ENCODE measurements around the gene BANK1.

The BANK1 gene

GRCh38 chr4:101813604-101814003 lies 23.1 kb downstream of the BANK1 start:
- no peak for DNase-seq (ENCODE audit: low spot score)

DNA sequence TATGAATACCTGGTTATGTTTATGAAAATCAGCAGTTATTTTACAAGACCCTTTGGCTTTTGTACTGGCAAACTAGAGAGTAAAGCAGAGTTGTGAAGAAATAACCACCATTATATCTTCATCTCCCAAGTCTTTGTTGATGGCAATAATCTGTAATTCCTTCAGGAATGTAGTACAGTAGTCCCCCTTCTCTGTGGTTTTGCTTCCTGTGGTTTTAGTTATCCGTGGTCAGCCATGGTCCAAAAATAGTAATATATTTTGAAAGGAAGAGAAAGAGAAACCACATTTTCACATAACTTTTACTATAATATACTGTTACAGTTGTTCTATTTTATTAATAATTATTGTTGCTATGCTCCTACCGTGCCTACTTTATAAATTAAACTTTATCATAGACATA lies 27.8 kb downstream of the BANK1 start:
- DNase-seq (ENCODE audit: low spot score) = no peak

DNA sequence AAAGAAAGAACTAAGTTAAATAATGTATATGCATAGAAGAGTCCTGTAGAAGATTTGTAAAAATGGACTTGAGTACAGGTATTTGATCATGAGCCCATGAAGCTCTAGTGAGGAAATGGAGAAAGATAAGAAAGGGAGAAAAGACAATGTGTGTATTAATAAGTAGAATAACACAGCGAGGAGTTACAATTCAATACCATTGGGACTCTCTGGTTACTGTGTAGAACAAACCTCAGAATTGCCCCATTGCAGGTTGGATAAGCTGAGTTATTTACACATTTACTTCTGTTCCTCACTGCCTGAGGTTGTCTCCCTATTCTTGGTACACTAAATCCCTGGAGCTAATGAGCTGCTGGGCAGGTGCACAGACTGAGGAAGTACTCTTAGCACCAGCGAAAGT lies 33.3 kb downstream of the BANK1 start:
- DNase-seq (ENCODE audit: low spot score) = no peak

DNA sequence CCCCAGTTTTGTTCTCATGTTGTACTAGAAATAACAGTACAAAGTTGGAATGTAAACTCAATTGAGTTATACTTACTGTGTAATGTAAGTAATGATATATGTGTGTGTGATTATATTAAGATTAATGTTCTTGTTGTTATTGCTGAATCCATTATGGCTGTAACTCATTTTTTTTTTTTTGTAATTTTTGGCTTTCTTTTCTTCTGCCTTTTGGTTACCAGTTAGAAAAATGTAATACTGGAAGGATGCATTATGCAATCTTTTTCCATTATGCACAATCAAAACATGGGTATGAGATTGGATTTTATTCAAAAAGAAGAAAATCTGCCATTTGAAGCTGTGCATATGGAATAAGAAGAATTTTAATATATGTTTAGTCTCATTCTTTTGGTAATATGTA lies 34.0 kb downstream of the BANK1 start:
- DNase-seq (ENCODE audit: low spot score) = no peak

DNA sequence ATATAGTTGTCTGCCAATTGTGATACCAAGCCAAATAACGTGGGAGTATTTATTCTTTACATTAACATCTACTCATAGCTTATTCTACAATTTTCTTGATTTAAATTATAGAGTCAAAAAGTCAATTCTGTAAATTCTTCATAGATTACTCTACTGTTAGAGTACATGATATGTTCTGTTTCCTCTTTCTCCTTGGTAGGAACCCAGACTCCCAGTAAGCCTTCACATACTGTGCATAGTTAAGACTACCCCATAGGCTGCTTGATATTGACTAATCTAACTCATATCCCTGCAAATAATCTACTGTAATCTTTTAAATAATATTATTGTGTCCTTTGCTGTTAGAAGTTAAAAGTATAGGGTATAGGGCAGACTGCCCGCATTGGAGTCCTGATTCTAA lies 35.4 kb downstream of the BANK1 start:
- no peak for DNase-seq (ENCODE audit: low spot score)

GRCh38 chr4:101831816-101832215 lies 41.3 kb downstream of the BANK1 start:
- DNase-seq (ENCODE audit: low spot score) = no peak

GRCh38 chr4:101833480-101833879 lies 43.0 kb downstream of the BANK1 start:
- no peak for DNase-seq (ENCODE audit: low spot score)

DNA sequence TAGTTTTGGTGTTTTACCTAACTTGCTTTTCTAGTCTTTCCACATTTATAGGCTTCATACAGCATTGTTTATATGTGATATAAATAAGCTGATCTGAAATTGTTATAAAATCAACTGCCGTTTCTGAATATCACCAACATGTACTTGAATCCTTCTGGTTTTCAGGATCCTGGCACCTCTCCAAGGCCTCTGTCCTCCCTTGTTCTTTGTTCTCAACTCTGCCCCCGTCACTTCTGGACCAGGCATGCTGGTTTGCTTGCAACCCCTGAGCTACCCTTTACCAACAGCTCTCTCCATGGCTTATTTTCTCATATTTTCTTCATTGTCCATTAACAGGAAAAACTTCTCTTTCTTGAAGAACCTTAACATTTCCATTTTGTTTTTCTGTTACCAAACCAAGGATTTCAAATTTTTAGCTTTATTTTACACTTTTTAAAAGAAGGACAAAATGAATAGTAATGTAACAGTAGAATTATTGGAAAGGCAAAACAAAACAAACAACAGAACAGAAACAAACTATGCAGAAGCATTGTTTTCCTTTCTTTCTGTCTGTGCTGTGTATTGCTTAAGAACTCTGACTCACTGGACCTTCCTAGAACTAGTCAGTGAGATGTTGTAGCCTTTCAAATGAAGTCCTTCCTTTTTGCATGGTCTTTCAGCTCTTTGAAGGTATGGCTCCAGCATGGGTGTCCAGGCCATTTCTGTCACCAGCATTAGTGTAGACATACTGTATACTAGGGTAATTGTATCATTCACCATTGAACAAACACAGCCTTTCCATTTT lies 44.8 kb downstream of the BANK1 start:
- DNase-seq (ENCODE audit: low spot score) = no peak

DNA sequence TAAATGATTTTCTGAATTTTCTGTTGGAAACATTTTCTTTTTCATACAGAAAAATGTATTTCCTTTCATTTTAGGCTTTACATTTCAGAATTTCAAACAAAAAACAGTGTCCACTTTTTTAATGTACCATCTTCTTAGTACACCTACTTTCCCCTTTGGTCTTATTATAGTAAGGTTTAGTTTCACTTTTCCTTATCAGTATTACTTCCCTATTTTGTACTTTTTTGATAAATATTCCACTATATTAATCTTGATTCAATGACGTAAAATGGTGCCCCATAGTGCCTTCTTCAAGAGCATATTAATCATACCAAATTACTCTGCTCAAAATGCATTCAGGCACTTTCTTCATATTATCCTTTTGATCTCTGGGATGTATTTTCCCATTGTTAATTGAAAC lies 52.5 kb downstream of the BANK1 start:
- no peak for DNase-seq (ENCODE audit: low spot score)

DNA sequence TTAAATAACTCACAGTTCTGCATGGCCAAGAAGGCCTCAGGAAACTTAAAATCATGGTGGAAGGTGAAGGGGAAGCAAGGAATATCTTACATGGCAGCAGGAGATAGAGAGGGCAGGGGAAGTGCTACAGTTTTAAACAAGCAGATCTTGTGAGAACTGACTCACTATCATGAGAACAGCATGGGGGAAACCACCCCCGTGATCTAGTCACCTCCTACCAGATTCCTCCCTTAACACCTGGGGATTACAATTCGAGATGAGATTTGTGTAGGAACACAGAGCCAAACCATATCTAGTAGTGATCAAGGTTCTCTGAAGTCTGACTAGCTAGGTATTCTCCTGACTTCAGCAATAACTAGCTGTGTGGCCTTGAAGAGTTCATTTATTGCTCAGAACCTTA lies 56.0 kb downstream of the BANK1 start:
- no peak for DNase-seq (ENCODE audit: low spot score)

DNA sequence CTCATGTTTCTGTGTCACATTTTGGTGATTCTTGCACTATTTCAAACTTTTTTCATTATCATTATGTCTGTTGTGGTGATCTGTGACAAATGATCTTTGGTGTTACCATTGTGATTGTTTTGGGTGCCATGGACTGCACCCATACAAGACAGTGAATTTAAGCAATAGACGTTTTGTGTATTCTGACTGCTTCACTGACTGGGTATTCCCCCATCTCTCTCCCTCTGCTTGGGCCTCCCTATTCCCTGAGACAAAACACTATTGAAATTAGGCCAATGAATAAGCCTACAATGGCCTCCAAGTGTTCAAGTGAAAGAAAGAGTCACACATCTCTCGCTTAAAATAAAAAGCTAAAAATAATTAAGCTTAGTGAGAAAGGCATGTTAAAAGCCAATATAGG lies 60.2 kb downstream of the BANK1 start:
- no peak for DNase-seq (ENCODE audit: low spot score)

- no peak for DNase-seq (ENCODE audit: low spot score)
These were observed 61.1 kb downstream of the BANK1 start for GRCh38 chr4:101851672-101852071.

- no peak for DNase-seq (ENCODE audit: low spot score)
These were observed 62.5 kb downstream of the BANK1 start for GRCh38 chr4:101853028-101853427.

- DNase-seq (ENCODE audit: low spot score) = no peak
These were observed 63.2 kb downstream of the BANK1 start for GRCh38 chr4:101853691-101854090.

DNA sequence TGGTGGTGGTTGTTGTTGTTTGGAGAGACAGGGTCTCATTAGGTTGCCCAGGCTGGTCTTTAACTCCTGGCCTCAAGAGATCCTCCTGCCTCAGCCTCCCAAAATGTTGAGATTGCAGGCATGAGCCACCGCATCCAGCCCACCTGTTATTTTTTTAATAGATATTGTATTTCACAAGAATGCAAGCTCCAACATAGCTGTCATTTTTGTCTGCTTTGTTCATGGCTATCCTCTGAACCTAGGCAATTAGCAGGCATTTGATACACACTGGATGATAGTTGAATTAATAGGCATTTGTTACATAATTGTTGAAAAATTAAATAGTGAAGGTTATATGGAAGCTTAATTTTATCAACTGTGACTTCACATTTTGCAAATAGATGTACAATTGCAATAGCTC lies 64.7 kb downstream of the BANK1 start:
- no peak for DNase-seq (ENCODE audit: low spot score)

GRCh38 chr4:101856149-101856548 lies 65.6 kb downstream of the BANK1 start:
- DNase-seq (ENCODE audit: low spot score) = no peak

GRCh38 chr4:101857176-101857575 lies 66.6 kb downstream of the BANK1 start:
- DNase-seq (ENCODE audit: low spot score) = no peak

DNA sequence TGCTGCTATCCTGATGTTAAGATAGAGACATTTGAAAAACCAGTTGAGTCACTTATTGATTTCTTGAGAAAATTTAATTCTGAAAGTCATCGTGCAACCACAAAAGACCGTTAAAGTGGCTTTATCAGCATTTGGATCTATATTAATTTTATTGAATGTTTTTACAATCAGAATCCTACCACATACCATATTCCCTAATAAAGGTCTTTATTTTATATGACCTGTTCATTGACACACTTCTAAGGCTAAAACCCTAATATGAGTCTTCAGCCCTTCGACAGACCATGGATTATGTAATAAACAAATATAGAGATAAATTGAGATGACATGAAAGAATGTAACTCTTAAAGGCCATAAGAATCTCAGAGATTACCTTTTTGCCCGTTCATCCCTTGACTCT lies 68.1 kb downstream of the BANK1 start:
- DNase-seq (ENCODE audit: low spot score) = no peak

GRCh38 chr4:101862595-101862994 lies 72.1 kb downstream of the BANK1 start:
- DNase-seq (ENCODE audit: low spot score) = no peak

GRCh38 chr4:101864660-101865059 lies 74.1 kb downstream of the BANK1 start:
- DNase-seq (ENCODE audit: low spot score) = no peak

DNA sequence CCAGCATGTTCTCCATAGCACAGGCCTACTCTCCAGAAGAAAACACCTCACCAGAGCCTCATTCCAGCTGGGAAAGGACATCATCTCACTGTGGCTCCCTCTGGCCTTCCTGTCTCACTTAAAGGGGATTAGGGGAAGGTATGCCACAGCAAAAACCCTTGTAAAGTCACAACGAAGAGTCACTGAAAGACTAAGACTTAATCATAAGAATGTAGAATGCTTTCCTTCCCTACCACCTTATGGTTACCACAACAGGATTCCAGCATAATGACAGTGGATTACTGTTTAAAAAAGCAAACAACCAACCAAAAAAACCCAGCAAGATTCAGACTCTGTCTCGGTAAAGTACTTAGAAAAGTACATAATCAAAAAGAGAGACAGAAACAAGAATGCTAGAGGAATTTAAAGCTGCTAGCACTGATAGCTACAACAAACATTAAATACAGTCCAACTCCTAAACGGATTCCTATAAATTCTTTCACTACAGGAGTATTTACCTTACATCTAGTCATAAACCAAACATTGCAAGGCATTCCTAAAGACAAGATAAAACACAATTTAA lies 75.1 kb downstream of the BANK1 start:
- DNase-seq (ENCODE audit: low spot score) = no peak

GRCh38 chr4:101870874-101871273 lies 80.3 kb downstream of the BANK1 start:
- no peak for DNase-seq (ENCODE audit: low spot score)

DNA sequence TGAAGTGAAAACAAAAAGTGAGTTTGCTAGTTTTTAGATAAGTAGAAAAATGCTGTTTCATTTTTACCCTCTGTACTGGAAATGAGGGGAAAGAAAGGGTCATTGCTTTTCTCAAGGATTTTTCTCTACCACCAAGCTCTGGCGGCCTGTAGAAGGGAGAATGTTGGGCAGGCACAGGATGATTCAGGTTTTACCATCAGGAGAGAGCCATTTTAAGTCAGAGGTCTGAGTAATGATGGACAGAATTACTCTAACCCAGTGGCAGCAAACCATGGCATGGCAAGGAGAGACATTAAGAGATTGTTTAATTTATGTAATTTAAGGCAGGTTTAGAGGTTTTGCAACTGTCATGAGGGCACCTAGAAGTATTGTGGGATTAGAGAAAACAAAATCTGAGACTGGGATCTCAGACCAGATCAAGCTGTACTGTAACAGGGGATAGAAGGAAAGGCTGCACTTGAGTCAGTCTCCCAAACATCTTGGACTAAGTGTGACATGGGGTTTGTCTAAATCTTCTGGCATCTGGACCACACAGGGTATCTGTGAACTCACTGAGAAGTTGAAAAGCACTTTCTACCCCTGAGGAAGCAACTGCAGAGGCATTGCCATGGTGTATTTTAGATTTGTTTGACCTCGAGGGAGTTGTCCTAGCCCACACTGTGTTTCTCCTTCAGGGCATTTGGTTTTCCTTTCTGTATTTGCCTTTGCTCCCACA lies 81.6 kb downstream of the BANK1 start:
- no peak for DNase-seq (ENCODE audit: low spot score)

Measured in CD4-positive, alpha-beta T cell treated with Interleukin-6 at 100 ng/mL for 8 hours (primary cell).